Neural cell (in vitro differentiated cells): Measurements from ENCODE around the gene GAS1. TPM values are rescaled to one million over a fixed set of nuclear protein-coding genes. Genes with fewer than 3 reads are reported as not detected.

ENCODE experiments used
- H2AFZ ChIP-seq: fragments of 200-600, 300-800 bp; sonication (generic), shearing (Covaris generic); 2 replicates; pipeline ENCODE4 v1.6.0; 2014; ENCODE audit warnings: low read depth, mild to moderate bottlenecking, antibody characterized with exemption, low read length, moderate library complexity
- H3F3A ChIP-seq: fragments of 200-600 bp; shearing (Covaris generic); 2 replicates; pipeline ENCODE4 v1.6.1; 2016; ENCODE audit warnings: mild to moderate bottlenecking, moderate library complexity, mixed read lengths, antibody characterized with exemption, low read length; ENCODE audit not compliant: insufficient read depth, poor library complexity, severe bottlenecking
- H3K27ac ChIP-seq: fragments of 200-600, 300-800 bp; sonication (generic), shearing (Covaris generic); 2 replicates; pipeline ENCODE4 v1.5.1; 2014; ENCODE audit warnings: mild to moderate bottlenecking, low read length, moderate library complexity
- H3K27me3 ChIP-seq: fragments of 300-800, 200-600 bp; sonication (generic), shearing (Covaris generic); 2 replicates; pipeline ENCODE4 v1.6.0; 2014; ENCODE audit warnings: mild to moderate bottlenecking, low read depth, low read length, moderate library complexity; ENCODE audit not compliant: insufficient read depth
- H3K36me3 ChIP-seq: fragments of 300-800, 200-600 bp; sonication (generic), shearing (Covaris generic); 2 replicates; pipeline ENCODE4 v1.5.1; 2014; ENCODE audit warnings: mild to moderate bottlenecking, antibody characterized with exemption, low read length, moderate library complexity; ENCODE audit not compliant: insufficient read depth
- H3K4me2 ChIP-seq: fragments of 300-800, 200-600 bp; sonication (generic), shearing (Covaris generic); 2 replicates; pipeline ENCODE4 v1.6.0; 2014; ENCODE audit warnings: mild to moderate bottlenecking, low read length
- H3K4me3 ChIP-seq: fragments of 300-800, 200-600 bp; sonication (generic), shearing (Covaris generic); 2 replicates; pipeline ENCODE4 v1.5.1; 2014; ENCODE audit warnings: mild to moderate bottlenecking, low read length, moderate library complexity
- H3K79me2 ChIP-seq: fragments of 200-600 bp; shearing (Covaris generic); replicated peaks from 2 replicates; pipeline ENCODE4 v1.6.0; 2014; ENCODE audit warnings: mild to moderate bottlenecking, low read length, moderate library complexity; ENCODE audit not compliant: insufficient read depth
- H3K9ac ChIP-seq: fragments of 300-800, 200-600 bp; sonication (generic), shearing (Covaris generic); 2 replicates; pipeline ENCODE4 v1.6.1; 2016; ENCODE audit warnings: mild to moderate bottlenecking, low read length, mixed read lengths
- H3K9me2 ChIP-seq: fragments of 200-600 bp; shearing (Covaris generic); 2 replicates; pipeline ENCODE4 v1.6.1; 2016; ENCODE audit warnings: mild to moderate bottlenecking, low read length, mixed read lengths; ENCODE audit not compliant: insufficient read depth
- H3K9me3 ChIP-seq: fragments of 200-600, 300-800 bp; sonication (generic), shearing (Covaris generic); 2 replicates; pipeline ENCODE4 v1.6.1; 2016; ENCODE audit warnings: mild to moderate bottlenecking, mixed run types, low read length, moderate library complexity, mixed read lengths
- H4K20me1 ChIP-seq: fragments of 200-600 bp; shearing (Covaris generic); 2 replicates; pipeline ENCODE4 v1.6.1; 2016; ENCODE audit warnings: mild to moderate bottlenecking, mixed run types; ENCODE audit not compliant: insufficient read depth
- EP300 ChIP-seq: fragments of 450-650 bp; conservative IDR thresholded peaks from 2 replicates; pipeline ENCODE4 v1.6.1; 2014; ENCODE audit warnings: antibody characterized with exemption, mild to moderate bottlenecking, moderate library complexity; ENCODE audit not compliant: poor library complexity, severe bottlenecking
- EZH2 ChIP-seq: fragments of 200-600, 300-800 bp; shearing (Covaris generic), sonication (generic); IDR thresholded peaks from 2 replicates; pipeline ENCODE4 v1.6.1; 2014; ENCODE audit warnings: antibody characterized with exemption, low read length, borderline replicate concordance, mild to moderate bottlenecking; ENCODE audit not compliant: insufficient read depth, poor library complexity, severe bottlenecking
- MXI1 ChIP-seq: fragments of 450-650 bp; conservative IDR thresholded peaks from 2 replicates; pipeline ENCODE4 v1.6.1; 2014; ENCODE audit warnings: antibody characterized with exemption, mild to moderate bottlenecking; ENCODE audit not compliant: poor library complexity, severe bottlenecking
- POLR2AphosphoS5 ChIP-seq: IDR thresholded peaks from 2 replicates; pipeline ENCODE4 v1.6.1; 2012
- RAD21 ChIP-seq: fragments of 450-650 bp; conservative IDR thresholded peaks from 2 replicates; pipeline ENCODE4 v1.6.1; 2014; ENCODE audit warnings: antibody characterized with exemption, mild to moderate bottlenecking, moderate library complexity
- SMC3 ChIP-seq: fragments of 450-650 bp; conservative IDR thresholded peaks from 2 replicates; pipeline ENCODE4 v1.6.1; 2014; ENCODE audit warnings: antibody characterized with exemption, mild to moderate bottlenecking, moderate library complexity; ENCODE audit not compliant: poor library complexity
- TAF1 ChIP-seq: IDR thresholded peaks from 2 replicates; pipeline ENCODE4 v1.6.1; 2012; ENCODE audit warnings: low read depth
- polyA plus RNA-seq: library from polyadenylated mRNA; depleted of rRNA; stranded (reverse); fragments of >200 nt; gene quantifications from 2 replicates; pipeline ENCODE4 v1.2.3, GENCODE V29; 2014
- TF ChIP-seq, protein P1 (sequence below): fragments of 450-650 bp; IDR thresholded peaks from 2 replicates; pipeline ENCODE4 v1.5.1; 2014; ENCODE audit warnings: antibody characterized with exemption, mild to moderate bottlenecking, moderate library complexity; ENCODE audit not compliant: poor library complexity, severe bottlenecking
- TF ChIP-seq, protein P2 (sequence below): IDR thresholded peaks from 2 replicates; pipeline ENCODE4 v1.6.1; 2012; ENCODE audit warnings: borderline replicate concordance

The GAS1 gene
- polyA plus RNA-seq, 1 donor from 2014 or later: 1.4 TPM

DNA sequence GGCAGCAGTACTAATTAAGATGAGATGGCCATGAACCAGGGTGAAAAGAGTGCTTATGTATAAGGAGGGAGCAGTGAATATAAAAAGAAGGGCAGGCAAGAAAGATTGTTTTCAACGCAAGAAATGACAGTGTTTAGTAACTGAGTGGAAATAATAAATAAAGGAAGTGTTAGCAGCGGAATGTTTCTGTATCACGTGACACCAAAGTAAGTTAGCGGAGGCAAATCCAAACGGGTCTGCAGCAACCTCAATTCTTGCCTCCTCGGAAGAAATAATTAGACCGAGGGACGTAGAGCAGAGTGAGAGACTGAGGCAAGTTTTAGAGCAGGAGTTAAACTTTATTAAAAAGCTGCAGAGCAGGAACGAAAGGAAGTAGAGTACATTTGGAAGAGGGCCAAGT lies 15.4 kb upstream of the GAS1 start:
- no peaks in the 10 kb centered on the region for H3F3A ChIP-seq
- no peaks in the 10 kb centered on the region for H4K20me1 ChIP-seq

DNA sequence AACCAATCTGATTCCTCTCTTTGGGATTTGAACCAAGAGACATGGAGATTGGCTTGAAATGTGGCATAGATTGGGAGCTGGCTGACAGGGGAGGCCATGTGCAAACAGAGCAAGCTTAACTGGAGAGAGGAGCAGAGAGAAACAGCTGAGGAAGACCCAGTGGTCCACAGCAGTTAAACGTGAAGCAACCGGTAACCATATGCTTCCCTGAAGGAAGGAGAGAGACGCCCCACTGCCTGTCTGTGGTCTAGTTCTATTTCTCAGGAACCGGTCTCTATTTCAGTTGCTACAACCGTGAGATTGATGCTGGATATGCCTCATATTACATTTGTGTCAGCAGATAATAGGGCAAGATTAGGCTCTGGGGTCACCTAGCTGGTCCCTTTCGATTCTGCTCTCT lies 13.6 kb upstream of the GAS1 start:
- no peaks in the 10 kb centered on the region for H3K27me3 ChIP-seq
- no peaks in the 10 kb centered on the region for H3K36me3 ChIP-seq
- H3K4me2 ChIP-seq: no peak overlapping the region
- no peaks in the 10 kb centered on the region for H3K9me2 ChIP-seq
- no peak overlapping the region for H3K27ac ChIP-seq
- no peak overlapping the region for H3K9ac ChIP-seq
- TF ChIP-seq EZH2: no peak
- TF ChIP-seq EP300: no peak
- TF ChIP-seq RAD21: no peak
- TF ChIP-seq MXI1: no peak
- no peaks in the 10 kb centered on the region for H4K20me1 ChIP-seq
- H3K9me3 ChIP-seq: no peaks in the 10 kb centered on the region
- H3K79me2 ChIP-seq: no peaks in the 10 kb centered on the region
- H2AFZ ChIP-seq: no peak overlapping the region
- H3K4me3 ChIP-seq: no peak overlapping the region
- no peaks in the 10 kb centered on the region for H3F3A ChIP-seq

More for the DNA sequence above, 15.4 kb upstream of the GAS1 start:
- H3K4me2 ChIP-seq: no peak overlapping the region
- no peaks in the 10 kb centered on the region for H3K9me2 ChIP-seq
- no peak overlapping the region for H2AFZ ChIP-seq
- TF ChIP-seq SMC3: no peak
- TF ChIP-seq, protein P1, sequence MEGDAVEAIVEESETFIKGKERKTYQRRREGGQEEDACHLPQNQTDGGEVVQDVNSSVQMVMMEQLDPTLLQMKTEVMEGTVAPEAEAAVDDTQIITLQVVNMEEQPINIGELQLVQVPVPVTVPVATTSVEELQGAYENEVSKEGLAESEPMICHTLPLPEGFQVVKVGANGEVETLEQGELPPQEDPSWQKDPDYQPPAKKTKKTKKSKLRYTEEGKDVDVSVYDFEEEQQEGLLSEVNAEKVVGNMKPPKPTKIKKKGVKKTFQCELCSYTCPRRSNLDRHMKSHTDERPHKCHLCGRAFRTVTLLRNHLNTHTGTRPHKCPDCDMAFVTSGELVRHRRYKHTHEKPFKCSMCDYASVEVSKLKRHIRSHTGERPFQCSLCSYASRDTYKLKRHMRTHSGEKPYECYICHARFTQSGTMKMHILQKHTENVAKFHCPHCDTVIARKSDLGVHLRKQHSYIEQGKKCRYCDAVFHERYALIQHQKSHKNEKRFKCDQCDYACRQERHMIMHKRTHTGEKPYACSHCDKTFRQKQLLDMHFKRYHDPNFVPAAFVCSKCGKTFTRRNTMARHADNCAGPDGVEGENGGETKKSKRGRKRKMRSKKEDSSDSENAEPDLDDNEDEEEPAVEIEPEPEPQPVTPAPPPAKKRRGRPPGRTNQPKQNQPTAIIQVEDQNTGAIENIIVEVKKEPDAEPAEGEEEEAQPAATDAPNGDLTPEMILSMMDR: no peak
- no peak for TF ChIP-seq POLR2AphosphoS5
- no peak for TF ChIP-seq EZH2
- no peaks in the 10 kb centered on the region for H3K79me2 ChIP-seq
- no peaks in the 10 kb centered on the region for H3K36me3 ChIP-seq
- H3K9me3 ChIP-seq: no peaks in the 10 kb centered on the region
- no peak overlapping the region for H3K4me3 ChIP-seq
- no peaks in the 10 kb centered on the region for H3K27me3 ChIP-seq
- no peak overlapping the region for H3K27ac ChIP-seq
- H3K9ac ChIP-seq: no peak overlapping the region

DNA sequence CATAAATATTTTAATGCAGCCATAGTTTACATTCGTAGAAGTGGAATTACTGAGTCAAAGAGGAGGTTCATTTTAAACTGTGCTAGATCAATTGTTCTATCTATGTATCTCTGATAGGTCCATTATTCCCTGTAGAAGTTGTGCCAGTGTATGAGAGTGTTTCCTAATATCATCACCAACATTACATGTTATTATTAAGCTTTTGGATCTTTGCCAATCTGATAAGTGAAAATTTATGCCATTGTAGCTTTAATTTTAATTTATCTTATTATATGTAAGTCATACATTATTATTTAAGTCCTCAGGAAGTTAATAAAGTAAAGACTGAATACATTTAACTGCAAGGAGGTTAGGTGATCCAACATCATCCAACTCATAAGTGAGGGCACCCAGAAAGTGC lies 10.9 kb upstream of the GAS1 start:
- no peaks in the 10 kb centered on the region for H3K36me3 ChIP-seq
- H3K9me2 ChIP-seq: no peaks in the 10 kb centered on the region
- no peak overlapping the region for H2AFZ ChIP-seq
- H3K79me2 ChIP-seq: no peaks in the 10 kb centered on the region
- no peak overlapping the region for H3K9ac ChIP-seq
- no peak overlapping the region for H3K4me2 ChIP-seq
- no peaks in the 10 kb centered on the region for H3K9me3 ChIP-seq
- no peaks in the 10 kb centered on the region for H3F3A ChIP-seq
- H3K27ac ChIP-seq: no peak overlapping the region
- H4K20me1 ChIP-seq: no peaks in the 10 kb centered on the region
- no peaks in the 10 kb centered on the region for H3K27me3 ChIP-seq
- H3K4me3 ChIP-seq: no peak overlapping the region
- TF ChIP-seq SMC3: no peak
- TF ChIP-seq, protein P1: no peak
- TF ChIP-seq MXI1: no peak
- TF ChIP-seq RAD21: no peak
- no peak for TF ChIP-seq TAF1
- TF ChIP-seq POLR2AphosphoS5: no peak
- no peak for TF ChIP-seq EP300
- TF ChIP-seq, protein P2, sequence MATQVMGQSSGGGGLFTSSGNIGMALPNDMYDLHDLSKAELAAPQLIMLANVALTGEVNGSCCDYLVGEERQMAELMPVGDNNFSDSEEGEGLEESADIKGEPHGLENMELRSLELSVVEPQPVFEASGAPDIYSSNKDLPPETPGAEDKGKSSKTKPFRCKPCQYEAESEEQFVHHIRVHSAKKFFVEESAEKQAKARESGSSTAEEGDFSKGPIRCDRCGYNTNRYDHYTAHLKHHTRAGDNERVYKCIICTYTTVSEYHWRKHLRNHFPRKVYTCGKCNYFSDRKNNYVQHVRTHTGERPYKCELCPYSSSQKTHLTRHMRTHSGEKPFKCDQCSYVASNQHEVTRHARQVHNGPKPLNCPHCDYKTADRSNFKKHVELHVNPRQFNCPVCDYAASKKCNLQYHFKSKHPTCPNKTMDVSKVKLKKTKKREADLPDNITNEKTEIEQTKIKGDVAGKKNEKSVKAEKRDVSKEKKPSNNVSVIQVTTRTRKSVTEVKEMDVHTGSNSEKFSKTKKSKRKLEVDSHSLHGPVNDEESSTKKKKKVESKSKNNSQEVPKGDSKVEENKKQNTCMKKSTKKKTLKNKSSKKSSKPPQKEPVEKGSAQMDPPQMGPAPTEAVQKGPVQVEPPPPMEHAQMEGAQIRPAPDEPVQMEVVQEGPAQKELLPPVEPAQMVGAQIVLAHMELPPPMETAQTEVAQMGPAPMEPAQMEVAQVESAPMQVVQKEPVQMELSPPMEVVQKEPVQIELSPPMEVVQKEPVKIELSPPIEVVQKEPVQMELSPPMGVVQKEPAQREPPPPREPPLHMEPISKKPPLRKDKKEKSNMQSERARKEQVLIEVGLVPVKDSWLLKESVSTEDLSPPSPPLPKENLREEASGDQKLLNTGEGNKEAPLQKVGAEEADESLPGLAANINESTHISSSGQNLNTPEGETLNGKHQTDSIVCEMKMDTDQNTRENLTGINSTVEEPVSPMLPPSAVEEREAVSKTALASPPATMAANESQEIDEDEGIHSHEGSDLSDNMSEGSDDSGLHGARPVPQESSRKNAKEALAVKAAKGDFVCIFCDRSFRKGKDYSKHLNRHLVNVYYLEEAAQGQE: no peak
